Adipocyte (in vitro differentiated cells): ENCODE results near the gene OIT3.

Experiments
- DNase-seq: peaks from one replicate; pipeline ENCODE4 v3.0.0-alpha.2; 2015; ENCODE audit warnings: low read depth
- H3K27me3 ChIP-seq: replicated peaks from 2 replicates; pipeline ENCODE4 v1.7.0; 2013; ENCODE audit warnings: mild to moderate bottlenecking, low read length, moderate library complexity; ENCODE audit not compliant: control insufficient read depth, insufficient read depth
- H3K36me3 ChIP-seq: 2 replicates; pipeline ENCODE4 v1.7.0; 2013; ENCODE audit warnings: low read length, mild to moderate bottlenecking, moderate library complexity; ENCODE audit not compliant: control insufficient read depth, insufficient read depth, severe bottlenecking
- H3K4me1 ChIP-seq: 2 replicates; pipeline ENCODE4 v1.7.0; 2013; ENCODE audit warnings: mild to moderate bottlenecking, low read length, moderate library complexity; ENCODE audit not compliant: control insufficient read depth, insufficient read depth
- H3K4me3 ChIP-seq: 2 replicates; pipeline ENCODE4 v1.7.0; 2013; ENCODE audit warnings: mild to moderate bottlenecking, low read length, moderate library complexity
- H3K9ac ChIP-seq: 2 replicates; pipeline ENCODE4 v1.7.0; 2013; ENCODE audit warnings: mild to moderate bottlenecking, low read length, moderate library complexity
- H3K9me3 ChIP-seq: 2 replicates; pipeline ENCODE4 v1.7.0; 2013; ENCODE audit warnings: mild to moderate bottlenecking, low read length, moderate library complexity; ENCODE audit not compliant: control insufficient read depth

Gene OIT3

GRCh38 chr10:72952642-72953158 is 59.2 kb downstream of the OIT3 start:
- no peak overlapping the region for H3K9ac ChIP-seq
- H3K9me3 ChIP-seq, result no peaks in the 10 kb centered on the region
- H3K36me3 ChIP-seq, result no peaks in the 10 kb centered on the region
- peaks cover 21% of the 10 kb centered on the region for H3K27me3 ChIP-seq
- H3K4me3 ChIP-seq, result no peak overlapping the region
- no peaks in the 10 kb centered on the region for H3K4me1 ChIP-seq
- DNase-seq, result no peak

DNA sequence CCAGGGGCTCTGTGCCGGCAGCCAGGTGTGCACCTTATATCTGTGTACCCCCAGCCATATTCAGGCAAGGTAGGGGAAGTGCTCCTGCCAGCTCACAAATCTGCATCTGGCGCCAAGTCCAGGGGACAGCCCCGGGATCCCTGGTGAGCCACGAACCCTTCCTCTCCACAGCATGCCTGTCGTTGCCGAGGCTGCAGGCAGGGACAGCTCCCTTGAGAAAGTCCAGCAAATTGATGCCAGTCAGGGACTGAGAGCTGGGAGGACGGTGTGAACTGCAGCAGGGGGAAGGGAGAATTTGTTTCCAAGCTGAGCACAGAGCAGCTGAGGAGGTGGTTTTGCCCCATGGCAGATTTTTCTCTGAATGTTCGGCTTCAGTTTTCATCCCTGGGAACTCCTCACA is 60.1 kb downstream of the OIT3 start:
- H3K4me3 ChIP-seq, result no peak overlapping the region
- no peak overlapping the region for H3K9ac ChIP-seq
- H3K36me3 ChIP-seq, result no peaks in the 10 kb centered on the region
- no peaks in the 10 kb centered on the region for H3K4me1 ChIP-seq
- peaks cover 21% of the 10 kb centered on the region for H3K27me3 ChIP-seq
- DNase-seq, result peak; percentile 19
- H3K9me3 ChIP-seq, result no peaks in the 10 kb centered on the region

DNA sequence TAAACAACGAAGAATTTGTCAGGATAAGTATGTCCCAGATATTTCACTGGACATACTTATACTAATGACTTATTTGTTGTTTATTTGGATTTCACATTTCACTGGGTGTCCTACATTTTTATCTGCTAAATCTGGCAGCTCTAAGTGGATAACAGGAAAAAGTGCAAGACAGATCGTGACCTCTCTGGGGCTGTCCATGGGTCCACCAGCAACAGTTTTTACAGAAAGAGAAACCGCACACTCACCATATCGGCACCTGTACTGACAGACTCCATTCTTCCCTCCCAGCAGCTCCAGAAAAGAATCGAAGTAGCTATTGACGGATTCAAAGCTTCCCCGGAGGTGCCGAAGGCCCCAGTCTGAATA is 60.7 kb downstream of the OIT3 start:
- no peaks in the 10 kb centered on the region for H3K9me3 ChIP-seq
- H3K27me3 ChIP-seq, result peaks cover 21% of the 10 kb centered on the region
- no peak overlapping the region for H3K4me3 ChIP-seq
- no peak for DNase-seq
- H3K36me3 ChIP-seq, result no peaks in the 10 kb centered on the region
- no peaks in the 10 kb centered on the region for H3K4me1 ChIP-seq
- no peak overlapping the region for H3K9ac ChIP-seq

GRCh38 chr10:72954596-72955554 is 61.3 kb downstream of the OIT3 start, which contains the start of gene PLA2G12B:
Gene PLA2G12B, minus strand, starts transcription at chr10:72954806. Its CDS starts 121 bp downstream, at chr10:72954685.
- Histone ChIP-seq H3K27me3 (peaks cover 21% of the 10 kb centered on the region), H3K4me3 (no peak within 1 kb of the TSS), H3K9ac (no peak within 1 kb of the TSS), H3K9me3 (no peaks in the 10 kb centered on the region), H3K36me3 (no peaks in the 10 kb centered on the region), H3K4me1 (no peaks in the 10 kb centered on the region)
- no peak for DNase-seq

- Histone ChIP-seq H3K9me3 (no peaks in the 10 kb centered on the region), H3K9ac (no peak overlapping the region), H3K36me3 (no peaks in the 10 kb centered on the region), H3K27me3 (peaks cover 21% of the 10 kb centered on the region), H3K4me3 (no peak overlapping the region), H3K4me1 (no peaks in the 10 kb centered on the region)
- DNase-seq, result no peak
These were observed 62.5 kb downstream of the OIT3 start for GRCh38 chr10:72956001-72956400.

DNA sequence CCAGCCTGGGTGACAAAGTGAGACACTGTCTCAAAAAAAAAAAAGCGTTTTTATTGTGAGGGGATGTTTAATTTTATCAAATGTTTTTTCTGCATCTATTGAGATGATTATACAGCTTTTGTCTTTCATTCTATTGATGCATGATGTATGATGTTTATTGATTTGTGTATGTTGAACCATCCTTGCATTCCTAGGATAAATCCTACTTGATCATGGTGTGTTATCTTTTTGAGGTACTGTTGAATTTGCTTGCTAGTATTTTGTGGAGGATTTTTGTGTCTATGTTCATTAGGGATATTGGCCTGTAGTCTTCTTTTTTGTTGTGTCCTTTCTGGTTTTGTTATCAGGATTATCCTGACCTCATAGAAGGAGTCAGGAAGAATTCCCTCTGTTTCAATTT is 83.3 kb downstream of the OIT3 start:
- H3K27me3 ChIP-seq, result no peaks in the 10 kb centered on the region
- no peak overlapping the region for H3K9ac ChIP-seq
- H3K4me3 ChIP-seq, result no peak overlapping the region
- H3K36me3 ChIP-seq, result no peaks in the 10 kb centered on the region
- H3K4me1 ChIP-seq, result no peaks in the 10 kb centered on the region
- H3K9me3 ChIP-seq, result peaks cover 55% of the 10 kb centered on the region
- DNase-seq, result no peak

DNA sequence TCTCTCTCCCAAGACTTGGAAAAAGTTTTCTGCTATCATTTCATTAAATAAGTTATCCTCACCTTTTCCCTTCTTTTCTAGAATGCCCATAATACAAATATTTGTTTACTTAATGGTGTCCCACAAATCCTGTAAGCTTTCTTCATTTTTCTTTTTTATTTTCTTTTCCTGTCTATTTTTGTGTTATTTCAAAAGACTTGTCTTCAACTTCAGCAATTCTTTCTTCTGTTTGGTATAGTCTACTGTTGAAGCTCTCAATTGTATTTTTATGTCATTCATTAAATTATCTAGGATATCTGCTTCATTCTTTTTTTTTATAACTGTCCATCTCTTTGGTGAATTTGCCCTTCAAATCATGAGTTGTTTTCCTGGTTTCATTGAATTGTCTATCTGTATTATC is 86.2 kb downstream of the OIT3 start:
- Histone ChIP-seq H3K9ac (no peak overlapping the region), H3K4me1 (no peaks in the 10 kb centered on the region), H3K36me3 (no peaks in the 10 kb centered on the region), H3K4me3 (no peak overlapping the region), H3K9me3 (peaks cover 57% of the 10 kb centered on the region), H3K27me3 (no peaks in the 10 kb centered on the region)
- no peak for DNase-seq

GRCh38 chr10:72980348-72980747 is 86.8 kb downstream of the OIT3 start:
- no peaks in the 10 kb centered on the region for H3K36me3 ChIP-seq
- H3K4me3 ChIP-seq, result no peak overlapping the region
- no peak for DNase-seq
- no peak overlapping the region for H3K9ac ChIP-seq
- H3K4me1 ChIP-seq, result no peaks in the 10 kb centered on the region
- no peaks in the 10 kb centered on the region for H3K27me3 ChIP-seq
- H3K9me3 ChIP-seq, result peaks cover 51% of the 10 kb centered on the region

DNA sequence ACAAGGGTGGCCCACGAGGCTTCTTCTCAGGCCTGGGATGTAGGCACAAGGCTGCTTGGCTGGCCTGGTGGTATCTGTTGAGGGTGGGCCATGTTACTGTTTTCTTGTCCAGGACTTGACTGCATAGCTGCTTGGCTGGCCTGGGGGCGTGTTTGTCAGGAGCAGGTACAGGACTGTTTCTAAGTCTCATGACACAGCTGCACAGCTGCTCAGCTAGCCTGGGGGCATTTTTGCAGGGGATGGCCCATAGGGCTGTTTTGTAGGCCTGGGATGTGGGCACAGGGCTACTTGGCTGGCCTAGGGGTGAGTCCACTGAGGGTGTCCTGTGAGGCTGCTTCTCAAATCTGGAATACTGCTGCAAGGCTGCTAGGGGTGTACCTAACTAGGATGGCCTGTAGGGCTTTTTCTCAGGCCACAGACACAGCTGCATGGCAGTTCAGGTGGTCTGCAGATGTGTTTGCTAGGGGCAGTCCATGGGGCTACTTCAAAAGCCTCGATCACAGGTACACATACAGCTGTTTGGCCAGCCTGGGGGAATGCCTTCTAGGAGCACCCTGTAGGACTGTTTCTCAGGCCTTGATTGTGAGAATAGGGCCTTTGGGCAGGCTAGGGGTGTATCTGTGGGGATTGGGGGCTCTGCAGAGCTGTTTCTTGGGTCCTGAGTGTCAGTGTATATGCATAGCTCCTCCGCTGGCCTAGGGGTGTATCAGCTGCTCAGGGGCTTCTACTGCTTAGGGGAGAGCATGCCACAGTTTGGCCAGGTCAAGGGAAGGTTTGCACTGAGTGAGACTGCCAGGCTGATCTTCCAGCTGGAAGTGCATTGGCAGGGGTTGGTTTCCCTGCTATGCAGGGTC is 87.7 kb downstream of the OIT3 start:
- H3K27me3 ChIP-seq, result no peaks in the 10 kb centered on the region

GRCh38 chr10:72981882-72982529 is 88.5 kb downstream of the OIT3 start:
- Histone ChIP-seq H3K9ac (no peak overlapping the region), H3K9me3 (peaks cover 35% of the 10 kb centered on the region)
- peak; percentile 5 for DNase-seq

More for the DNA sequence above, 87.7 kb downstream of the OIT3 start:
- Histone ChIP-seq H3K36me3 (no peaks in the 10 kb centered on the region), H3K4me3 (no peak overlapping the region), H3K9me3 (peaks cover 43% of the 10 kb centered on the region), H3K4me1 (no peaks in the 10 kb centered on the region), H3K9ac (no peak overlapping the region)
- no peak for DNase-seq

More at GRCh38 chr10:72981882-72982529, 88.5 kb downstream of the OIT3 start:
- Histone ChIP-seq H3K4me1 (no peaks in the 10 kb centered on the region), H3K36me3 (no peaks in the 10 kb centered on the region), H3K4me3 (no peak overlapping the region), H3K27me3 (no peaks in the 10 kb centered on the region)
